ENCODE results near the gene MATK.

Gene MATK

DNA sequence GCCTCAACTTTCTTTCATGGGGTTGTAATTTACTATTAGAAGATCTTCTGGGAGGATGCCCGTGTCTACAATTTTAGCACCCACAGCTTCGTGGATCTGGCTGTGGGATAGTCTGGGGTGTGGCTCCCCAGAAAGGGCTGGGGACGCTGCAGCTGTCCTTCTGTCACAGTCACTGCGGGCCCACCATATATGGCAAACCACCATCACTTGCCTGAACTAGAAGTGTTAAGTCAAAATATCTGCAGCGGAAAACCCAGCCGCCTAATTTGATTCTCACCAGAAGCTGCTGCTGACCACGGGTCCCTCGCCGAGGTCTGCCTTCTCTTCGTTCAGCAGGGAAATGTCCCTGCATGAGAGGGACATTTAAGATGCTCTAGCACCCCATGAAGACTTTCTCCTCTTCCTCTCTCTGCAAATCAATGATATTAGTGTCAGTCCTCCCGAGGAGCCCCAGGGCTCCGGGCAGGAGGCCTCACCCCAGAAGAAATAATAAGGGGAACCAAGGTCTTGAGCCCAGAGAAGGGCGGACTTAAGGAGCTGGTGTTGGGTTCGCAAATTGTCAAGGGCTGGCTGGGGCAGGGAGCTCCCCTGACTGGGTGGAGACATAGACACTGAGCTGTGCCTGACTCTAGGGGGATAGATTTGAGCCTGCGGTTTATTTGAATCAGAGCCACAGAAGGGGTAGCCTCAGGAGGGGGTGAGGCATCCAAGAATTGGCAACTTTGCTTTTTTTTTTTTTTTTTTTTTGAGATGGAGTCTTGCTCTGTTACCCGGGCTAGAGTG is 3.0 kb upstream of the MATK start:
- no peak for DNase-seq (ENCODE audit: low read depth)

GRCh38 chr19:3785451-3785937 is 687 bp downstream of the MATK start:
- DNase-seq (ENCODE audit: low read depth): no peak

- no peak for DNase-seq (ENCODE audit: low read depth)
These were observed 1.4 kb downstream of the MATK start for GRCh38 chr19:3784607-3785450.

GRCh38 chr19:3783660-3784584 is 2.3 kb downstream of the MATK start:
- DNase-seq (ENCODE audit: low read depth): peak; percentile 20

DNA sequence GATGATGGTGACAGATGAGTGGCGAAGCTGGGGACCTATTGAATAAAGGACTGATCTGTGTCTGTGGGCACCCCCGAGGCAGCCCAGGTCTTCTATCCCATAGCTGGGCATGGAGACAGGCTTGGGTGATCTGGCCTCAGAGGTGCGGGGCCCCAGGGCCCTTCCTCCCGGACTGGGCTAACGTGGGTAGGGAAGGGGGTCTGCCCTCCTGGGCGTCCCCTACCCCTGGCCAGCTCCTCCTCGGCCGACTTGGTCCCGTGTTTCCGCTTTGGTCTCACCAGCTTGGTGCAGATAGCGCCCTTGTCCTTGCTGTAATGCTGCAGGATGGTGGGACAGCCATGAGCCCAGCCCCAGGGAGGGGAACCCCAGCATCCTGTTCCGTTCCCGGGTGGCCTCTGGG is 3.3 kb downstream of the MATK start:
- no peak for DNase-seq (ENCODE audit: low read depth)

- DNase-seq (ENCODE audit: low read depth): no peak
These were observed 3.9 kb downstream of the MATK start for GRCh38 chr19:3782330-3782729.

DNA sequence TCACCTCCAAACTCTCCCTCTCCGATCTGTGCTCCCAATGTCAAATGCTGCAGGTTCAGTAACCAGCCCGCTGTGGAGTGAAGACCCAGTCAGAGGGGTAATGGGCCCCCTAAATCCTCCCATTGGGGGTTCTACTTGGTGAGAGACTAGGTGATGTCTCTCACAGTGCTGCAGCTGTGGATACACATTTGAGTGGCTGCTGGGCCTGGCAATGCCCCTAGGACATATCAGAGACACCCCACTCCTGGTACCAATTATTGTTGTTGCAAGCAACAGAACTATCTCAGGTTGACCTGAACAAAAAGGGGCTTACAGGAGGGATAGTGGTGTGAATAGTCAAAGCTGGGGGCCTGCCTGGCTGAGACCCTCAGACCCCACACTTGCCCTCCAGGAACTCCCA is 4.6 kb downstream of the MATK start:
- DNase-seq (ENCODE audit: low read depth): no peak

DNA sequence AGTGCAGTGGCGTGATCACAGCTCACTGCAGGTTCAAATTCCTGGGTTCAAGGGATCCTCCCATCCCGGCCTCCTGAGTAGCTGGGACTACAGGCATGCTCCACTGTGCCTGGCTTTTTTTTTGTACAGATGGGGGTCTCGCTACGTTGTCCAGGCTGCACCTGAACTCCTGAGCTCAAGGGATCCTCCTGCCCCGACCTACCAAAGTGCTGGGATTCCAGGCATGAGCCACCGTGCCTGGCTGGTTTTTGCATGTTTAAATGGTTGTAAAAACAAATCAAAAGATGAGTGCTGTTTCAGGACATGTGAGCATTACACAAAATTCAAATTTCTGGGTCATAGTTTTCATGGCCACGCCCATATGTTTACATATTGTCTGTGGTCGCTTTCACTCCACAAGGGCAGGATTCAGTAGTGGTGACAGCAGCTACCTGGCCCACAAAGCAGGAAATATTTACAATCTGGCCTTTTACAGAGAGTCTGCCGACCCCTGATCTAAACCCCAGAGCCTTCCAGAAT is 5.3 kb downstream of the MATK start:
- no peak for DNase-seq (ENCODE audit: low read depth)

DNA sequence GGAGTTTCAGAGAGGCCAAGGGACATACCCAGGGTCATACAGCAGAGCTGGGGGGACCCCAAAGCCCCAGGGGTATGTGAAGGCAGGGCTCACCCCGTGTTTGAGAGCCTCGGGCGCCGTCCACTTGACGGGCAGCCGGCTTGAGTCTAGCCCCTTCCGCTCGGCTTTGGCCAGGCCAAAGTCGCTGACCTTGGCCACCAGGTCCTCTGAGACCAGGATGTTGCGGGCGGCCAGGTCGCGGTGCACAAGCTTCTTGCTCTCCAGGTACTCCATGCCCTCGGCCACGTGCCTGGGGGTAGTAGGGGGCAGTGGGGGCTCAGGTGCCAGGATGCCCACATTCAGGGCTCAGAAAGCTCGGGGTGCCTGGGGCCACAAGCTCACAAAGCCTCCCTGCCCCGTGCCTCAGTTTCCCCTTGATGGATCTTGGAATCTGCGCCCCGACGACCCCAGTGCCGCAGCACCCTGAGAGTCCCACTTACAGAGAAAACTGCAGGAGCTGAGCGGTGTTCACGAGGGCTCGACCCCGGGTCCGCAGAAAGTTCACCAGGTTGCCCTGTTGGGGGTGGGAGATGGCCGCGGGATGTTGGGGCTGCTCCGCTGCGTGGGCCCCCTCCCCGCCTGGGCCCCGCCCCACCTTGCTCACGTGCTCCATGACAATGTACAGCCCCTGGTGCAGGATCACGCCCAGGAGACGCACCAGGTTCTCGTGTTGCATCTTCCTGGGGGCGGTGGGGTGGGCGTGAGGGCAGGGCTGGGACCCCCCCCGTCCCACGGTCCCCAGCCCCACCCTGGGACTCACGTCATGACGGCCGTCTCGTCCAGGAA is 7.1 kb downstream of the MATK start:
- no peak for DNase-seq (ENCODE audit: low read depth)

DNA sequence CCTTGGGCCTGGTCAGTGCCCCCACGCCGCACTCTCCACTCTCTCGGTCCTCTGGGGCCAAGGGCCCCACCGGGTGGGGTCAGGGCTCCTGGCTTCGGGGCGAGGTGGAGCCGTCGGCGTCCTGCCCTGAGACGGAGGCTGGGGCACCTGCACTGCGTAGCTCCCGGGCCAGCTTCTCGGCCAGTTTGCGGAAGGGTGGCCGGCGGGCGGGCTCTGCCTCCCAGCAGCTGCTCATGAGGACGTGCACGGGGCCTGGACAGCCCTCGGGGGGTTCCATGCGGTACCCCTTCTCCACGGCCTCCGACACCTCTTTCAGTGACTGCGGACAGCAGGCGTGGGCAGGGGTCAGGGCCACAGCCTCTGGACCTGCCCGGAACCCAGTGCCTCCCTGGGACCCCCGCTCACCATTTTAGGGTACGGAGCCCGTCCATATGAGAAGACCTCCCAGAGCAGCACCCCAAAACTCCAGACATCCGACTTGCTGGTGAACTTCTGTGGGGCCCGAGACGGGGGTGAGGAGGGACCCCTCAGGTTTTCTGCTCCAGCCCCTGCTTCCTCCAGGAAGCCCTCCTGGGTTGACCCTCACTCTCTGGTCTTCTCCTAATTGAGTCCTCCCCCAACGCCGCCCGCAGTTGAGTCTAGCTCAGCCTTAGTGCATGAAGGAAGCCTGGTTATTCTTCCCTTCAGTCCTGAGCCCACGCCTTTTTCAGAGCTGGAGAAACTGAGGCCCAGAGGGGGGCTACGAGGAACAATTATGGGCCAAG is 7.9 kb downstream of the MATK start:
- DNase-seq (ENCODE audit: low read depth): no peak

DNA sequence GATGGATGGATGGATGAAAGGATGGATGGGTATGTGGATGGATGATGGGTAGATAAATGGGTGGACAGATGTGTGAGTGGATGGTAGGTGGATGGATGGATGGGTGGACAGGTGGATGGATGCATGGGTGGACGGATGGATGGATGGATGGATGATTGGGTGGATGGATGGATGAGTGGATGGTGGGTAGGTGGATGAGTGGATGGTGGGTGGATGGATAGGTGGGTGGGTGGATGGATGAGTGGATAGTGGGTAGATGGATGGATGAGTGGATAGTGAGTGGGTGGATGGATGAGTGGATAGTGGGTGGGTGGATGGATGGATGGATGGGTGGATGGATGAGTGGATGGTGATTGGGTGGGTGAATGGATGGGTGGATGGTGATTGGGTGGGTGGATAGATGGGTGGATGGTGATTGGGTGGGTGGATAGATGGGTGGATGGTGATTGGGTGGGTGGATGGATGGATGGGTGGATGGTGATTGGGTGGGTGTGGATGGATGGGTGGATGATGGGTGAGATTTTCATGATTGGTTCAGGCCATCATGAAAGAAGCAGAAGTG is 9.6 kb downstream of the MATK start:
- DNase-seq (ENCODE audit: low read depth): no peak

DNA sequence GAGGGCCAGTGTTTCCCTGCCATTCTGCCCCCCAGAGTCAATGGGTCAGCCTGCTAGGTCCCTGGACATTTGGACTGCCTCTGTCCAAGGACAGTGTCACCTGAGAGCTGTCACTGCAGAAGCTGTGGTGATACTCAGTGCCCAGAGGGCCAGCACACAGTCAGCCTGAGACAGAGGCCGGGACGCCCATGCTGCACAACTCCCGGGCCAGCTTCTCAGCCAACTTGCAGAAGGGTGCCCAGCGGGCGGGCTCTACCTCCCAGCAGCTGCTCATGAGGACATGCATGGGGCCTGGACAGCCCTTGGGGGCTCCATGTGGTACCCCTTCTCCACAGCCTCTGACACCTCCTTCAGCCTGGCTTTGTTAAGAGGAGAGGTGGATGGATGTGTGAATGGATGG is 10.3 kb downstream of the MATK start:
- DNase-seq (ENCODE audit: low read depth): no peak

DNA sequence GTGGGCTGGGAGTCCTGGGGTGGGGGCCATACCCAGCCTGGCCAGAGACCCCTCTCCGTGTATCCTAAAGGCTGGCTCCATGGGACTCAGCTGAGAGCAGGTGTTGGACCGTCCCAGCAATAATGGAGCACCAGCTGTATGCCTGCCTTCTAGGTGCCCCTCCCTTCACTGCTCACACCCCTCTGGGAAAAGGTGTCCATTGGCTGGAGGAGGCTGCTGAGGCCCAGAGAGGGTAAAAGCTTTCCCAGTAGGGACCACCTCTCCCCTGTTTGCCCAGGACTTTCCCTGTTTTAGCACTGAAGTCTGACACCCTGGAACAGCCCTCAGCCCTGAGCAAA is 10.8 kb downstream of the MATK start:
- DNase-seq (ENCODE audit: low read depth): no peak

- DNase-seq (ENCODE audit: low read depth): no peak
These were observed 11.4 kb downstream of the MATK start for GRCh38 chr19:3774621-3775373.

GRCh38 chr19:3773814-3774515 is 12.2 kb downstream of the MATK start:
- DNase-seq (ENCODE audit: low read depth): no peak

GRCh38 chr19:3771906-3772455 is 14.2 kb downstream of the MATK start, which contains the start of gene RAX2:
Gene RAX2, minus strand, starts transcription at chr19:3772228. Its CDS starts 486 bp downstream, at chr19:3771742.
- DNase-seq (ENCODE audit: low read depth): no peak

GRCh38 chr19:3771000-3771905 is 14.9 kb downstream of the MATK start:
- DNase-seq (ENCODE audit: low read depth): no peak

Measured in activated T-cell treated with anti-CD3 and anti-CD28 coated beads for 1 hour (primary cell).